SK-N-SH (cell line): ENCODE results near the gene OGDHL. TPM values are rescaled to one million over a fixed set of nuclear protein-coding genes. Genes with fewer than 3 reads are reported as not detected.

Experiments used
- CTCF ChIA-PET: fragments of 300-600, 350-600 bp; formaldehyde crosslinking; extraction: SDS; loops from one replicate; lab custom pipeline; 2021; lab: Yijun Ruan, JAX
- POLR2A ChIA-PET: fragments of 350-600 bp; sonication (Branson Sonifier 250); formaldehyde crosslinking; extraction: SDS; loops from one replicate; lab custom pipeline; 2020; ENCODE audit warnings: antibody characterized with exemption, inconsistent platforms; lab: Yijun Ruan, JAX
- DNase-seq: peaks from one replicate; pipeline ENCODE4 v3.0.0; 2012
- H2AFZ ChIP-seq: fragments of 200-600 bp; sonication (generic); 2 replicates; pipeline ENCODE4 v1.8.1; 2016; ENCODE audit warnings: antibody characterized with exemption, mild to moderate bottlenecking, low read depth
- H3F3A ChIP-seq: fragments of 200-600 bp; sonication (generic); replicated peaks from 2 replicates; pipeline ENCODE3; 2016; ENCODE audit warnings: antibody characterized with exemption, mild to moderate bottlenecking; ENCODE audit not compliant: insufficient read depth
- H3K27ac ChIP-seq, 2 experiments: fragments of 200-500 bp in 1 of 2; fragments of 200-600 bp in 1 of 2; sonication (Bioruptor generic) in 1 of 2; sonication (generic), shearing (Covaris generic) in 1 of 2; 2 replicates each; pipeline versions ENCODE4 v1.5.1 to v1.6.1; 2014 to 2016; ENCODE audit warnings: low read depth in 2 of 2, inconsistent platforms in 1 of 2, low read length in 1 of 2, mild to moderate bottlenecking in 1 of 2, mixed read lengths in 1 of 2
- H3K27me3 ChIP-seq: fragments of 200-600 bp; sonication (generic), shearing (Covaris generic); 2 replicates; pipeline ENCODE4 v1.6.1; 2016; ENCODE audit warnings: mixed run types; ENCODE audit not compliant: insufficient read depth
- H3K36me3 ChIP-seq, 2 experiments: fragments of 200-500 bp in 1 of 2; fragments of 200-600 bp in 1 of 2; sonication (Bioruptor generic) in 1 of 2; sonication (generic) in 1 of 2; replicated peaks in 1 of 2; 2 replicates each; pipeline versions ENCODE3 to v1.5.1; 2014 to 2016; ENCODE audit warnings: low read length in 1 of 2, mild to moderate bottlenecking in 1 of 2; ENCODE audit not compliant: insufficient read depth in 2 of 2, control insufficient read depth in 1 of 2
- H3K4me1 ChIP-seq, 2 experiments: fragments of 200-500 bp in 1 of 2; fragments of 200-600 bp in 1 of 2; sonication (Bioruptor generic) in 1 of 2; sonication (generic), shearing (Covaris generic) in 1 of 2; 2 replicates each; pipeline versions ENCODE4 v1.5.1 to v1.6.1; 2014 to 2016; ENCODE audit warnings: low read depth in 1 of 2, low read length in 1 of 2, mixed run types in 1 of 2; ENCODE audit not compliant: insufficient read depth in 2 of 2, control insufficient read depth in 1 of 2
- H3K4me2 ChIP-seq: fragments of 200-600 bp; sonication (generic), shearing (Covaris generic); 2 replicates; pipeline ENCODE4 v1.6.1; 2017; ENCODE audit warnings: mixed run types
- H3K4me3 ChIP-seq, 2 experiments: fragments of 200-500 bp in 1 of 2; fragments of 200-600 bp in 1 of 2; sonication (Bioruptor generic) in 1 of 2; sonication (generic), shearing (Covaris generic) in 1 of 2; 2 replicates each; pipeline versions ENCODE4 v1.5.1 to v1.8.1; 2014 to 2016; ENCODE audit warnings: low read depth in 2 of 2, inconsistent platforms in 1 of 2, low read length in 1 of 2, mild to moderate bottlenecking in 1 of 2, mixed read lengths in 1 of 2, moderate library complexity in 1 of 2
- H3K79me2 ChIP-seq: fragments of 200-600 bp; sonication (generic); 2 replicates; pipeline ENCODE4 v1.8.1; 2017; ENCODE audit warnings: mild to moderate bottlenecking; ENCODE audit not compliant: insufficient read depth
- H3K9ac ChIP-seq: fragments of 200-600 bp; sonication (generic); 2 replicates; pipeline ENCODE4 v1.6.1; 2017; ENCODE audit warnings: mixed run types
- H3K9me2 ChIP-seq: fragments of 200-600 bp; sonication (generic); 2 replicates; pipeline ENCODE4 v1.6.1; 2017; ENCODE audit warnings: mixed run types
- H3K9me3 ChIP-seq: fragments of 200-600 bp; sonication (generic); 2 replicates; pipeline ENCODE4 v1.6.1; 2017; ENCODE audit warnings: mixed run types, mild to moderate bottlenecking, moderate library complexity
- H4K20me1 ChIP-seq: fragments of 200-600 bp; sonication (generic); 2 replicates; pipeline ENCODE4 v1.6.1; 2017; ENCODE audit warnings: mild to moderate bottlenecking, mixed run types; ENCODE audit not compliant: insufficient read depth
- CHD2 ChIP-seq: fragments of 150-350 bp; IDR thresholded peaks from 2 replicates; pipeline ENCODE4 v1.6.1; 2018; ENCODE audit warnings: low read length; ENCODE audit not compliant: partially characterized antibody
- EP300 ChIP-seq, 2 experiments: IDR thresholded peaks; 2 replicates each; pipeline versions ENCODE4 v1.4.0 to v1.6.1; 2012; ENCODE audit warnings: borderline replicate concordance in 1 of 2, low read depth in 1 of 2, low read length in 1 of 2
- MEF2A ChIP-seq: IDR thresholded peaks from 2 replicates; pipeline ENCODE4 v1.4.0; 2012; ENCODE audit warnings: low read depth, borderline replicate concordance
- NFIC ChIP-seq: IDR thresholded peaks from 2 replicates; pipeline ENCODE4 v1.4.0; 2012; ENCODE audit warnings: borderline replicate concordance
- RAD21 ChIP-seq: IDR thresholded peaks from 2 replicates; pipeline ENCODE4 v1.6.1; 2012; ENCODE audit warnings: mild to moderate bottlenecking, low read length
- RCOR1 ChIP-seq: fragments of 150-350 bp; IDR thresholded peaks from 2 replicates; pipeline ENCODE4 v1.6.1; 2017; ENCODE audit warnings: antibody characterized with exemption, low read length
- RFX5 ChIP-seq: IDR thresholded peaks from 2 replicates; pipeline ENCODE4 v1.6.1; 2012; ENCODE audit warnings: mild to moderate bottlenecking, improper control_type of control experiment, low read length
- RXRA ChIP-seq: IDR thresholded peaks from 2 replicates; pipeline ENCODE4 v1.4.0; 2012; ENCODE audit warnings: low read depth, mild to moderate bottlenecking, borderline replicate concordance
- SIN3A ChIP-seq: IDR thresholded peaks from 2 replicates; pipeline ENCODE4 v1.6.1; 2012; ENCODE audit warnings: low read depth, mild to moderate bottlenecking, low read length, moderate library complexity, borderline replicate concordance
- SMC3 ChIP-seq: IDR thresholded peaks from 2 replicates; pipeline ENCODE4 v1.6.1; 2012; ENCODE audit warnings: low read depth, low read length, improper control_type of control experiment
- TAF1 ChIP-seq: IDR thresholded peaks from 2 replicates; pipeline ENCODE4 v1.6.1; 2012; ENCODE audit warnings: low read depth, mild to moderate bottlenecking, low read length, moderate library complexity, borderline replicate concordance
- TEAD4 ChIP-seq: IDR thresholded peaks from 2 replicates; pipeline ENCODE4 v1.4.0; 2012; ENCODE audit warnings: mild to moderate bottlenecking, borderline replicate concordance; ENCODE audit not compliant: insufficient read depth
- WGBS: methylation state at CpG from one replicate; pipeline ENCODE4 v1.1.6; 2017; ENCODE audit warnings: low lambda C conversion rate; 5-methylcytosine and 5-hydroxymethylcytosine counted together
- polyA plus RNA-seq, 3 experiments: library from polyadenylated mRNA; depleted of rRNA; stranded (reverse); fragments of >200 nt; gene quantifications; 2 replicates each; pipeline ENCODE4 v1.2.3, GENCODE V29; 2012
- TF ChIP-seq, protein P1 (sequence below): fragments of 150-350 bp; IDR thresholded peaks from 2 replicates; pipeline ENCODE4 v1.6.1; 2016; ENCODE audit warnings: mild to moderate bottlenecking, low read depth, low read length
- TF ChIP-seq, protein P2 (sequence below): IDR thresholded peaks from 2 replicates; pipeline ENCODE4 v1.6.1; 2012; ENCODE audit warnings: mild to moderate bottlenecking, low read depth, low read length, moderate library complexity
- TF ChIP-seq, protein P3 (sequence below): fragments of 200-600 bp; sonication (generic); IDR thresholded peaks from 2 replicates; pipeline ENCODE4 v1.6.1; 2017; ENCODE audit warnings: antibody characterized with exemption, mild to moderate bottlenecking, moderate library complexity

OGDHL gene
- polyA plus RNA-seq, 1 of the 3 experiments (the other 2 are of a cell fraction) = 25.4 TPM

DNA sequence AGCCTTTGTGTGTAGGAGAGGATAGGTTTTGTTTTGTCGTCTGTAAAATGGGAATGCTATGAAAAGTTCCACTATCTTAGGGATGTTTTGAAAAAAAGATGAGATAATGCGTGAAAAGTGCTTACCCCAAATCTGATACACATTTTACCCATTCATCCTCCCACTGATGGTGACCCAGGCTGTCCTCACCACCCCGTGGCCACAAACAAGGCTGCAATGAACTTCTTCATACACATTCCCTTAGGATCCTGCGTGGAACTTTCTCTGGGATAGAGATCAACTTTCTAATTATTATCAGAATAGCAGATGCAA is 399 bp upstream of the OGDHL start:
- Histone ChIP-seq H3F3A (no peaks in the 10 kb centered on the region), H3K9me2 (no peaks in the 10 kb centered on the region), H3K27ac (0 out of 4 replicates have a peak overlapping the region, but pooled peaks of 1 of the 2 experiments have one; percentile 58), H3K4me3 (peak overlapping the region; percentile 71 to 92), H3K79me2 (no peaks in the 10 kb centered on the region), H3K27me3 (no peaks in the 10 kb centered on the region; the same call in 1 of the 2 replicates), H3K4me2 (peak overlapping the region; percentile 97), H2AFZ (peak overlapping the region; percentile 94; the same call in 1 of the 2 replicates), H3K9ac (no peak overlapping the region), H3K36me3 (no peaks in the 10 kb centered on the region), H4K20me1 (no peaks in the 10 kb centered on the region), H3K9me3 (no peaks in the 10 kb centered on the region), H3K4me1 (peaks cover 0 to 29% of the 10 kb centered on the region in 2 experiments; a peak in 1 of 4 replicates)
- ChIA-PET CTCF (interaction anchor here (5.7 kb wide), 1 partner anchor 169 kb away, joined by 32 read pairs; no protein-coding TSS in a partner anchor), POLR2A (no interaction called here)
- TF ChIP-seq, protein P1, sequence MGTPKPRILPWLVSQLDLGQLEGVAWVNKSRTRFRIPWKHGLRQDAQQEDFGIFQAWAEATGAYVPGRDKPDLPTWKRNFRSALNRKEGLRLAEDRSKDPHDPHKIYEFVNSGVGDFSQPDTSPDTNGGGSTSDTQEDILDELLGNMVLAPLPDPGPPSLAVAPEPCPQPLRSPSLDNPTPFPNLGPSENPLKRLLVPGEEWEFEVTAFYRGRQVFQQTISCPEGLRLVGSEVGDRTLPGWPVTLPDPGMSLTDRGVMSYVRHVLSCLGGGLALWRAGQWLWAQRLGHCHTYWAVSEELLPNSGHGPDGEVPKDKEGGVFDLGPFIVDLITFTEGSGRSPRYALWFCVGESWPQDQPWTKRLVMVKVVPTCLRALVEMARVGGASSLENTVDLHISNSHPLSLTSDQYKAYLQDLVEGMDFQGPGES = no peak
- TF ChIP-seq EP300 (IDR thresholded peaks at IDR 0.05; ENCODE audit: borderline replicate concordance in 1 of 2, low read depth in 1 of 2, low read length in 1 of 2) (no peak), SIN3A (no peak), MEF2A (no peak), RAD21 (no peak)
- peak; percentile 43 for DNase-seq
- WGBS = 36% methylated on average over 4 of the region's 4 CpGs

DNA sequence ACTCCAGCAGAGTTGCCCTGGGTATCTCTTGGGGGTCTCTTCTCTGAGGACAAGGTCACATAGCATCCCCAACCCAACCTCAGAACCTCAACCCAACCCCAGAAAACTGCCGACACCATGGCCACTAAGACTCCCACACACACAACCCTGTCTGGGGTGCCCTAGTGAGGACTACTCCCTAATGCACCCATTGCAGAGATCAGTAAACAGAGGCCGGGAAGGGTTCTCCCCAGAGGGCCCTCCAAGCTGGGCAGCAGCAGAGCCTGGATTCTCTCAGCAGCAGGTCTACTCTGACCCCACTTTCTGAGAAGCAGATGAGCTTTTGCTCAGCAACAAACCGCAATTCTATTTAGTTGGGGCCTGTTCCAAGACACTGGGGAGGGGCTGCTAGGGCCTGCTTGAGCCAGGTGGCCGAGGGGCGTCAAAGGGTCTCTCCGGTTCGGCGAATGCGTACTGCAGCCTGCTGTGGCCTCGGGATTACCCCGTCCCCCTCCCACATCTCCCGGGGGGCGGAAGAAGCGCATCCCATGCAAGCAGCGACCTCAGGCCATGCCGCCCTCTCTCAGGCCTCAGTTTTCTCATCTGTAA is 828 bp downstream of the OGDHL start:
- Histone ChIP-seq H3K36me3 (peaks cover 0 to 10% of the 10 kb centered on the region in 2 experiments), H3K4me2 (peak overlapping the region; percentile 97), H3K27me3 (no peaks in the 10 kb centered on the region; the same call in 1 of the 2 replicates), H3K9me3 (no peaks in the 10 kb centered on the region), H4K20me1 (no peaks in the 10 kb centered on the region), H3K9ac (0 out of 2 replicates have a peak overlapping the region, but pooled peaks have one; percentile 42), H3F3A (no peaks in the 10 kb centered on the region), H3K9me2 (no peaks in the 10 kb centered on the region), H3K4me3 (peak overlapping the region; percentile 71 to 92), H3K4me1 (peaks cover 0 to 29% of the 10 kb centered on the region in 2 experiments; a peak in 1 of 4 replicates), H2AFZ (peak overlapping the region; percentile 94; the same call in 1 of the 2 replicates), H3K79me2 (no peaks in the 10 kb centered on the region), H3K27ac (peak overlapping the region in 1 of 2 experiments; percentile 83; a peak in 2 of 4 replicates)
- POLR2A ChIA-PET = interaction anchor here (1.0 to 1.4 kb wide), 3 partner anchors 33 to 166 kb away, joined by 3 to 4 read pairs (median 3); no protein-coding TSS in a partner anchor
- WGBS = 30% methylated on average over 13 of the region's 16 CpGs
- no peak for DNase-seq
- CTCF ChIA-PET = interaction anchor here (0.9 to 5.7 kb wide), 2 partner anchors 167 to 1105 kb away, joined by 3 to 32 read pairs; no protein-coding TSS in a partner anchor
- no peak for TF ChIP-seq RCOR1
- no peak for TF ChIP-seq EP300 (IDR thresholded peaks at IDR 0.05; ENCODE audit: borderline replicate concordance in 1 of 2, low read depth in 1 of 2, low read length in 1 of 2)
- no peak for TF ChIP-seq SMC3
- TF ChIP-seq, protein P2, sequence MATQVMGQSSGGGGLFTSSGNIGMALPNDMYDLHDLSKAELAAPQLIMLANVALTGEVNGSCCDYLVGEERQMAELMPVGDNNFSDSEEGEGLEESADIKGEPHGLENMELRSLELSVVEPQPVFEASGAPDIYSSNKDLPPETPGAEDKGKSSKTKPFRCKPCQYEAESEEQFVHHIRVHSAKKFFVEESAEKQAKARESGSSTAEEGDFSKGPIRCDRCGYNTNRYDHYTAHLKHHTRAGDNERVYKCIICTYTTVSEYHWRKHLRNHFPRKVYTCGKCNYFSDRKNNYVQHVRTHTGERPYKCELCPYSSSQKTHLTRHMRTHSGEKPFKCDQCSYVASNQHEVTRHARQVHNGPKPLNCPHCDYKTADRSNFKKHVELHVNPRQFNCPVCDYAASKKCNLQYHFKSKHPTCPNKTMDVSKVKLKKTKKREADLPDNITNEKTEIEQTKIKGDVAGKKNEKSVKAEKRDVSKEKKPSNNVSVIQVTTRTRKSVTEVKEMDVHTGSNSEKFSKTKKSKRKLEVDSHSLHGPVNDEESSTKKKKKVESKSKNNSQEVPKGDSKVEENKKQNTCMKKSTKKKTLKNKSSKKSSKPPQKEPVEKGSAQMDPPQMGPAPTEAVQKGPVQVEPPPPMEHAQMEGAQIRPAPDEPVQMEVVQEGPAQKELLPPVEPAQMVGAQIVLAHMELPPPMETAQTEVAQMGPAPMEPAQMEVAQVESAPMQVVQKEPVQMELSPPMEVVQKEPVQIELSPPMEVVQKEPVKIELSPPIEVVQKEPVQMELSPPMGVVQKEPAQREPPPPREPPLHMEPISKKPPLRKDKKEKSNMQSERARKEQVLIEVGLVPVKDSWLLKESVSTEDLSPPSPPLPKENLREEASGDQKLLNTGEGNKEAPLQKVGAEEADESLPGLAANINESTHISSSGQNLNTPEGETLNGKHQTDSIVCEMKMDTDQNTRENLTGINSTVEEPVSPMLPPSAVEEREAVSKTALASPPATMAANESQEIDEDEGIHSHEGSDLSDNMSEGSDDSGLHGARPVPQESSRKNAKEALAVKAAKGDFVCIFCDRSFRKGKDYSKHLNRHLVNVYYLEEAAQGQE = no peak
- TF ChIP-seq TAF1 = no peak
- no peak for TF ChIP-seq RXRA
- TF ChIP-seq, protein P3, sequence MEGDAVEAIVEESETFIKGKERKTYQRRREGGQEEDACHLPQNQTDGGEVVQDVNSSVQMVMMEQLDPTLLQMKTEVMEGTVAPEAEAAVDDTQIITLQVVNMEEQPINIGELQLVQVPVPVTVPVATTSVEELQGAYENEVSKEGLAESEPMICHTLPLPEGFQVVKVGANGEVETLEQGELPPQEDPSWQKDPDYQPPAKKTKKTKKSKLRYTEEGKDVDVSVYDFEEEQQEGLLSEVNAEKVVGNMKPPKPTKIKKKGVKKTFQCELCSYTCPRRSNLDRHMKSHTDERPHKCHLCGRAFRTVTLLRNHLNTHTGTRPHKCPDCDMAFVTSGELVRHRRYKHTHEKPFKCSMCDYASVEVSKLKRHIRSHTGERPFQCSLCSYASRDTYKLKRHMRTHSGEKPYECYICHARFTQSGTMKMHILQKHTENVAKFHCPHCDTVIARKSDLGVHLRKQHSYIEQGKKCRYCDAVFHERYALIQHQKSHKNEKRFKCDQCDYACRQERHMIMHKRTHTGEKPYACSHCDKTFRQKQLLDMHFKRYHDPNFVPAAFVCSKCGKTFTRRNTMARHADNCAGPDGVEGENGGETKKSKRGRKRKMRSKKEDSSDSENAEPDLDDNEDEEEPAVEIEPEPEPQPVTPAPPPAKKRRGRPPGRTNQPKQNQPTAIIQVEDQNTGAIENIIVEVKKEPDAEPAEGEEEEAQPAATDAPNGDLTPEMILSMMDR = no peak
- TF ChIP-seq, protein P1 = no peak
- TF ChIP-seq TEAD4 = no peak
- TF ChIP-seq CHD2 = no peak
- no peak for TF ChIP-seq NFIC
- no peak for TF ChIP-seq RFX5
